Suprapubic skin (tissue), 4 donors: Measurements from ENCODE around the gene ABCC1. TPM values are rescaled to one million over a fixed set of nuclear protein-coding genes. Genes with fewer than 3 reads are reported as not detected.
"Not testable (repeated sequence)": the region's sequence is repeated elsewhere in the genome, so short reads cannot be mapped to it uniquely, and the experiment has no call there.

Experiments
- DNase-seq, 2 donors: peaks; one replicate each; pipeline ENCODE4 v3.0.0-alpha.2; 2019; ENCODE audit warnings: low spot score in 2 of 2
- H3K27ac ChIP-seq: fragments of 200-600 bp; sonication (generic); one replicate; pipeline ENCODE4 v1.5.1; 2019
- H3K27me3 ChIP-seq: fragments of 200-600 bp; sonication (generic); one replicate; pipeline ENCODE4 v1.5.1; 2019
- H3K36me3 ChIP-seq: fragments of 200-600 bp; sonication (generic); one replicate; pipeline ENCODE4 v1.5.1; 2019
- H3K4me1 ChIP-seq: fragments of 200-600 bp; sonication (generic); one replicate; pipeline ENCODE4 v1.5.1; 2019
- H3K4me3 ChIP-seq: fragments of 200-600 bp; sonication (generic); one replicate; pipeline ENCODE4 v1.5.1; 2019; ENCODE audit warnings: mild to moderate bottlenecking
- H3K9me3 ChIP-seq: fragments of 200-600 bp; sonication (generic); one replicate; pipeline ENCODE4 v1.5.1; 2019
- EP300 ChIP-seq: sonication (generic); formaldehyde crosslinking; IDR thresholded peaks from one replicate; pipeline ENCODE4 v1.6.1; 2017; ENCODE audit warnings: antibody characterized with exemption
- POLR2A ChIP-seq, 2 donors: fragments of 450-650 bp; IDR thresholded peaks; one replicate each; pipeline ENCODE4 v1.6.1; 2017; ENCODE audit warnings: antibody characterized with exemption in 2 of 2, mild to moderate bottlenecking in 2 of 2, moderate library complexity in 2 of 2
- POLR2AphosphoS5 ChIP-seq, 3 donors: sonication (generic); formaldehyde crosslinking; IDR thresholded peaks; one replicate each; pipeline ENCODE4 v1.6.1; 2017; ENCODE audit warnings: antibody characterized with exemption in 3 of 3
- WGBS: methylation state at CpG from one replicate; pipeline ENCODE4 v1.1.5; 2018; 5-methylcytosine and 5-hydroxymethylcytosine counted together
- total RNA-seq, 4 donors: library from RNA; depleted of rRNA; stranded (reverse); fragments of >200 nt; gene quantifications; one replicate each; pipeline ENCODE4 v1.1.0, GENCODE V29; 2016
- TF ChIP-seq, protein P1 (sequence below), 2 donors: fragments of 200-600 bp in 1 of 2; fragments of 450-650 bp in 1 of 2; sonication (generic) in 1 of 2; IDR thresholded peaks; one replicate each; pipeline ENCODE4 v1.5.1; 2016 to 2019; ENCODE audit warnings: antibody characterized with exemption in 2 of 2, mild to moderate bottlenecking in 1 of 2, moderate library complexity in 1 of 2

The ABCC1 gene
- total RNA-seq, 4 donors from 2014 or later, result 22.1 to 37.4 (median 27.2) TPM

DNA sequence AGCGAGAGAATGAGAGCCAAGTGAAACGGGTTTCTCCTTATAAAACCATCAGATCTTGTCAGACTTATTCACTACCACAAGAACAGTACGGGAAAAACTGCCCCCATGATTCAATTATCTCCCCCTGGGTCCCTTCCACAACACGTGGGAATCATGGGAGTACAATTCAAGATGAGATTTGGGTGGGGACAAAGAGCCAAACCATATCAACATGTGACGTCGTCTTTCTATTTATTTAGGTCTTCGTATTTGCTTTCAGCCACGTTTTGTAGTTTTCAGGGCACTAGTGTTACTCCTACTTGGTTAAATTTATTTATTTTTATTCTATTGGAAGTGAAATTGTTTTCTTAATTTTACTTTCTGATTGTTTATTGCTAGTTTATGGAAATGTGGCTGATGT, 33.1 kb upstream of the ABCC1 start:
- TF ChIP-seq, protein P1, sequence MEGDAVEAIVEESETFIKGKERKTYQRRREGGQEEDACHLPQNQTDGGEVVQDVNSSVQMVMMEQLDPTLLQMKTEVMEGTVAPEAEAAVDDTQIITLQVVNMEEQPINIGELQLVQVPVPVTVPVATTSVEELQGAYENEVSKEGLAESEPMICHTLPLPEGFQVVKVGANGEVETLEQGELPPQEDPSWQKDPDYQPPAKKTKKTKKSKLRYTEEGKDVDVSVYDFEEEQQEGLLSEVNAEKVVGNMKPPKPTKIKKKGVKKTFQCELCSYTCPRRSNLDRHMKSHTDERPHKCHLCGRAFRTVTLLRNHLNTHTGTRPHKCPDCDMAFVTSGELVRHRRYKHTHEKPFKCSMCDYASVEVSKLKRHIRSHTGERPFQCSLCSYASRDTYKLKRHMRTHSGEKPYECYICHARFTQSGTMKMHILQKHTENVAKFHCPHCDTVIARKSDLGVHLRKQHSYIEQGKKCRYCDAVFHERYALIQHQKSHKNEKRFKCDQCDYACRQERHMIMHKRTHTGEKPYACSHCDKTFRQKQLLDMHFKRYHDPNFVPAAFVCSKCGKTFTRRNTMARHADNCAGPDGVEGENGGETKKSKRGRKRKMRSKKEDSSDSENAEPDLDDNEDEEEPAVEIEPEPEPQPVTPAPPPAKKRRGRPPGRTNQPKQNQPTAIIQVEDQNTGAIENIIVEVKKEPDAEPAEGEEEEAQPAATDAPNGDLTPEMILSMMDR (IDR thresholded peaks at IDR 0.05), result no peak
- TF ChIP-seq POLR2A (IDR thresholded peaks at IDR 0.05), result no peak
- no peak for TF ChIP-seq EP300
- no peak for TF ChIP-seq POLR2AphosphoS5 (IDR thresholded peaks at IDR 0.05)
- no peak overlapping the region for H3K4me3 ChIP-seq
- H3K4me1 ChIP-seq, result no peaks in the 10 kb centered on the region
- H3K27me3 ChIP-seq, result no peaks in the 10 kb centered on the region
- no peaks in the 10 kb centered on the region for H3K9me3 ChIP-seq
- 85% methylated on average over 8 of the region's 8 CpGs for WGBS
- no peak overlapping the region for H3K27ac ChIP-seq
- no peak for DNase-seq
- H3K36me3 ChIP-seq, result no peaks in the 10 kb centered on the region

DNA sequence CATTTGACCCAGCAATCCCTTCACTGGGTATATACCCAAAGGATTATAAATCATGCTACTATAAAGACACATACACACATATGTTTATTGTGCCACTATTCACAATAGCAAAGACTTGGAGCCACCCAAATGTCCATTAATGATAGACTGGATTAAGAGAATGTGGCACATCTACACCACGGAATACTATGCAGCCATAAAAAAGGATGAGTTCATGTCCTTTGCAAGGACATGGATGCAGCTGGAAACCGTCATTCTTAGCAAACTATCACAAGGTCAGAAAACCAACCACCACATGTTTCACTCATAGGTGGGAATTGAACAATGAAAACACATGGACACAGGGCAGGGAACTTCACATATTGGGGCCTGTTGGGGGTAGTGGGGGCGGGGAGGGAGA, 31.1 kb upstream of the ABCC1 start:
- not testable (repeated sequence) for H3K4me3 ChIP-seq, H3K27me3 ChIP-seq, H3K9me3 ChIP-seq, H3K27ac ChIP-seq, H3K36me3 ChIP-seq, DNase-seq, H3K4me1 ChIP-seq
- 77% methylated on average over 3 of the region's 3 CpGs for WGBS

DNA sequence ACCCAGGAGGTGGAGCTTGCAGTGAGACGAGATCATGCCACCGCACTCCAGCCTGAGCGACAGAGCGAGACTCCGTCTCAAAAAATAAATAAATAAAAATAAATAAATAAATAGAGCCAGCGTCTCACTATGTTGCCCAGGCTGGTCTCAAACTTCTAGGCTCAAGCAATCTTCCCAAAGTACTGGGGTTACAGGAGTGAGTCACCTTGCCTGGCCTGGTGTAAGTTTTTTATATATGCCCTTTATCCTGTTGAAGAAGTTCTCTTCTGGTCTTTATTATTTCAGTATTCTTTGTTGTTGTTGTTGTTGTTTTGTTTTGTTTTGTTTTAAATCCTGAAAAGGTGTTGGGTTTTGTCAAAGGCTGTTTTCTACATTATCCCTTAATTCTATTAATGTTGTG, 30.1 kb upstream of the ABCC1 start:
- no peak overlapping the region for H3K4me3 ChIP-seq
- no peaks in the 10 kb centered on the region for H3K27me3 ChIP-seq
- 96% methylated on average over 6 of the region's 6 CpGs for WGBS
- H3K36me3 ChIP-seq, result no peaks in the 10 kb centered on the region
- DNase-seq, result no peak
- H3K4me1 ChIP-seq, result no peaks in the 10 kb centered on the region
- H3K27ac ChIP-seq, result no peak overlapping the region
- TF ChIP-seq POLR2A (IDR thresholded peaks at IDR 0.05) (no peak), POLR2AphosphoS5 (IDR thresholded peaks at IDR 0.05) (no peak), EP300 (no peak)
- TF ChIP-seq, protein P1 (IDR thresholded peaks at IDR 0.05), result no peak
- H3K9me3 ChIP-seq, result no peaks in the 10 kb centered on the region

DNA sequence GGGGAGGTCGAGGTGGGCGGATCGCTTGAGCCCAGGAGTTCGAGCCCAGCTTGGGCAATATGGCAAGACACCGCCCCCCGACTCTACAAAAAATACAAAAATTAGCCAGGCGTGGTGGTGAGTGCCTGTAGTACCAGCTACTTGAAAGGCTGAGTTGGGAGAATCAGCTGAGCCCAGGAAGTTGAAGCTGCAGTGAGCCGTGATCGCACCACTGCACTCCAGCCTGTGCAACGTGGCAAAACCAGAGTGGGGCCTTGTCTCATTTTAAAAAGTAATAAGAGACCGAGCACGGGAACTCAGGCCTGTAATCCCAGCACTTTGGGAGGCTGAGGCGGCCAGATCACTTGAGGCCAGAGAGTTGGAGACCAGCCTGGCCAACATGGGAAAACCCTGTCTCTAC, 24.4 kb upstream of the ABCC1 start:
- Histone ChIP-seq H3K4me3 (no peak overlapping the region), H3K9me3 (no peaks in the 10 kb centered on the region), H3K27me3 (no peaks in the 10 kb centered on the region), H3K27ac (no peak overlapping the region), H3K36me3 (no peaks in the 10 kb centered on the region), H3K4me1 (no peaks in the 10 kb centered on the region)
- no peak for DNase-seq
- 96% methylated on average over 13 of the region's 13 CpGs for WGBS
- no peak for TF ChIP-seq EP300
- TF ChIP-seq, protein P1 (IDR thresholded peaks at IDR 0.05), result no peak
- no peak for TF ChIP-seq POLR2A (IDR thresholded peaks at IDR 0.05)
- no peak for TF ChIP-seq POLR2AphosphoS5 (IDR thresholded peaks at IDR 0.05)

DNA sequence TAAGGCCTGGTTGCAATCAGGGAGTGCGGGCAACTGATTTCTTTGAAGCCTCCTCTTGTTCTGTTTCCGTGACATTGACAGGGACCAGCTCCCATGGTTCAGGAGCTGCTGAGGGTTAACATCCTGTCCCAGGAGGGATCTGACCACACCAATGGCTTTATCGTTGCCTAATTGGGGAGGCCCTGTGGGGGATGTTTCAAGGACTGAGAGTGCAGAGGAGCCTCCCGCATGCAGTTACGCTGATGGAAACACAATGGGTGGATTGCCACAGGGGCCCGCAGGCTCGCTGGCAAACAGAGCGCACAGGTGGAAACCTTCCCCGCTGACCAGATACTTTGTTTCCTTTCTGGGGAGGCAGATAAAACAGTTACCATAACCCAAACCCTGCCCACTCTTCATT, 23.8 kb upstream of the ABCC1 start:
- Histone ChIP-seq H3K9me3 (no peaks in the 10 kb centered on the region), H3K36me3 (no peaks in the 10 kb centered on the region), H3K4me3 (no peak overlapping the region), H3K27me3 (no peaks in the 10 kb centered on the region), H3K27ac (no peak overlapping the region), H3K4me1 (no peaks in the 10 kb centered on the region)
- TF ChIP-seq EP300 (no peak), POLR2A (IDR thresholded peaks at IDR 0.05) (no peak), POLR2AphosphoS5 (IDR thresholded peaks at IDR 0.05) (no peak)
- TF ChIP-seq, protein P1 (IDR thresholded peaks at IDR 0.05), result no peak
- WGBS, result 89% methylated on average over 9 of the region's 9 CpGs
- no peak for DNase-seq
